ENCODE data around the gene RNF215.

The RNF215 gene
- 4.2 to 13.9 (median 8.6) reads per million in 9 experiments for total RNA-seq

DNA sequence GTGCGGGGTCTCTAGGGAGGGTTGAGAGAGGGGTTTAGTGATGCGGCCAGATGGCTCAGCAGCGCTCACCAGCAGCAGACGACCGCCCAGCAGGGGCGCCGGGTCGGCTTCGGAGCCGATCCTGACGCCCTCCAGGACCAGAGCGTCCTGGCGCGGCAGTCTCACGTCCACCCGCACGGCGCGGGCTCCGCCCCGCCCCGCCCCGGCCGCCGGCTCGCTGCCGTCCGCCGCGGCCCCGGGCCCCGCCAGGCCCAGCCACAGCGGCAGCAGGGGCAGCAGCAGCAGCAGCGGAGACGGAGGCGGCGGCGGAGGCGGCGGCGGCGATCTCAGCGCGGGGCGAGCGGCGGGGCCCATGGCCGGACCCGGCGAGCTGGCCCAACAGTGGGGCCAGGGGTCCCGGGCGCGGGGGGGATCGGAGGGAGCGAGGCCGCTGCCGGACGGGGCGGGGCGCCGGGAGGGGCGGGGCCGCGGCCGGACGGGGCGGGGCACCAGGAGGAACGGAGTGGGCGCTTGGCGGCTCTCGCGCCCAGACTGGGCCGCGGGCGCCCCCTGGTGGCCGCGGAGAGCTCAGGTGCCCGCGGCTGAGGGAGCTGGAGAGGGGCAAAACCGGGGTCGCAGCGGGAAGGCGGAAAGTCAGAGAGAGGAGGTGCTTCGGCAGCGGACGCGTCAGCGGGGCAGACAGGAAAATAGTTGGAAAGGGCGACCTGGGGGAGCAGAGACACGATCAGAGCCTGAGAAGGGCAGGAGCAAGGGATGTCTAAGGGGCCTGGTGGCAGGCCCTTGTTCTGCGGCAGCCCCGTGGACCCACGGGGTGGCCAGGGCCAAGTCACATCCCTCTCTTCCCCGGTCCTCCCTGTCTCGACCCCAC lies at the start of gene RNF215:
RNF215 (minus strand) TSS at position 452 of the 868 bp plus-strand sequence; CDS start at position 354, 98 bp downstream.
- DNase-seq (peak; percentile 67 to 77 (median 75)), ATAC-seq (replicated peaks) (peak; percentile 89)
- peaks cover 15 to 16% of the 10 kb centered on the region in 2 donors for H3K4me1 Mint-ChIP-seq (ENCODE audit: low read depth in 2 of 2)
- H3K4me3 Mint-ChIP-seq, result peak within 1 kb of the TSS; percentile 67 to 82
- H3K27me3 Mint-ChIP-seq, result peaks cover 0 to 8% of the 10 kb centered on the region in 2 donors
- H3K36me3 Mint-ChIP-seq (ENCODE audit: insufficient read depth), result peaks cover 4% of the 10 kb centered on the region
- H3K9me3 Mint-ChIP-seq, result no peaks in the 10 kb centered on the region
- peak within 1 kb of the TSS; percentile 62 to 67 for H3K27ac Mint-ChIP-seq

GRCh38 chr22:30436196-30436595 lies 49.0 kb upstream of the RNF215 start:
- DNase-seq (no peak), ATAC-seq (replicated peaks) (no peak)
- peak overlapping the region; percentile 98 to 99 for H3K27ac Mint-ChIP-seq
- peaks cover 35 to 41% of the 10 kb centered on the region in 2 donors for H3K27me3 Mint-ChIP-seq
- H3K4me1 Mint-ChIP-seq (ENCODE audit: low read depth in 2 of 2), result peaks cover 16 to 19% of the 10 kb centered on the region in 2 donors
- H3K4me3 Mint-ChIP-seq, result peak overlapping the region; percentile 76 to 78
- peaks cover 6 to 20% of the 10 kb centered on the region in 2 donors for H3K9me3 Mint-ChIP-seq
- H3K36me3 Mint-ChIP-seq (ENCODE audit: insufficient read depth), result peaks cover 33% of the 10 kb centered on the region

- peak overlapping the region; percentile 76 to 78 for H3K4me3 Mint-ChIP-seq
- peaks cover 30% of the 10 kb centered on the region for H3K36me3 Mint-ChIP-seq (ENCODE audit: insufficient read depth)
- DNase-seq, result peak; percentile 80 to 83 (median 81)
- H3K27ac Mint-ChIP-seq, result peak overlapping the region; percentile 98 to 99
- ATAC-seq (replicated peaks), result peak; percentile 93
- peaks cover 16 to 19% of the 10 kb centered on the region in 2 donors for H3K4me1 Mint-ChIP-seq (ENCODE audit: low read depth in 2 of 2)
- H3K27me3 Mint-ChIP-seq, result peaks cover 30 to 36% of the 10 kb centered on the region in 2 donors
- peaks cover 6 to 20% of the 10 kb centered on the region in 2 donors for H3K9me3 Mint-ChIP-seq
Measured at GRCh38 chr22:30435674-30436126, 48.5 kb upstream of the RNF215 start.

GRCh38 chr22:30434843-30435242 lies 47.6 kb upstream of the RNF215 start:
- ATAC-seq (replicated peaks), result no peak
- Mint-ChIP-seq H3K27ac (peak overlapping the region; percentile 98 to 99), H3K36me3 (ENCODE audit: insufficient read depth) (peaks cover 26% of the 10 kb centered on the region), H3K4me3 (peak overlapping the region; percentile 8 to 78), H3K27me3 (peaks cover 22 to 27% of the 10 kb centered on the region in 2 donors), H3K9me3 (peaks cover 6 to 20% of the 10 kb centered on the region in 2 donors), H3K4me1 (ENCODE audit: low read depth in 2 of 2) (peaks cover 16 to 19% of the 10 kb centered on the region in 2 donors)
- DNase-seq, result no peak

DNA sequence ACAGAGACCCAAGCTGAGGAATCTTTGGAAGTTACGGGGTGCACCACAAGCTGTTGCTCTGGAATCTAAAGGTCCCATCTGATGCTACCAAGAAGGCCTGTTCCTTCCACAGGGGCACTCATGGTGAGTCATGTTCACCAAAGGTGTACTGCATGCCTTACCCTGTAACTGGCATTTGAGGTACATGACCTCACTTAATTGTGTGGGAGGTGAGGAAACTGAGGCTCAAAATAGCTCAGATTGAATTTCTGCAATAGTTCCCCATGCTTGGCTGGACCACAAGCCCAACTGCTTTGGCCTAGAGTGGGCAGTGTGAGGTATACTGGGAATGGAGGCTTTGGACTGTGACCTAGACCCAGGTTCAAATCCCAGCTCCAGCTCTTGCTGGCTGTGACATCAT lies 46.6 kb upstream of the RNF215 start:
- peaks cover 16 to 19% of the 10 kb centered on the region in 2 donors for H3K4me1 Mint-ChIP-seq (ENCODE audit: low read depth in 2 of 2)
- no peak for DNase-seq
- peaks cover 30% of the 10 kb centered on the region for H3K36me3 Mint-ChIP-seq (ENCODE audit: insufficient read depth)
- no peak for ATAC-seq (replicated peaks)
- H3K27ac Mint-ChIP-seq, result peak overlapping the region in 1 of 2 donors; percentile 98
- peaks cover 6 to 20% of the 10 kb centered on the region in 2 donors for H3K9me3 Mint-ChIP-seq
- H3K27me3 Mint-ChIP-seq, result peaks cover 11 to 18% of the 10 kb centered on the region in 2 donors
- no peak overlapping the region for H3K4me3 Mint-ChIP-seq

DNA sequence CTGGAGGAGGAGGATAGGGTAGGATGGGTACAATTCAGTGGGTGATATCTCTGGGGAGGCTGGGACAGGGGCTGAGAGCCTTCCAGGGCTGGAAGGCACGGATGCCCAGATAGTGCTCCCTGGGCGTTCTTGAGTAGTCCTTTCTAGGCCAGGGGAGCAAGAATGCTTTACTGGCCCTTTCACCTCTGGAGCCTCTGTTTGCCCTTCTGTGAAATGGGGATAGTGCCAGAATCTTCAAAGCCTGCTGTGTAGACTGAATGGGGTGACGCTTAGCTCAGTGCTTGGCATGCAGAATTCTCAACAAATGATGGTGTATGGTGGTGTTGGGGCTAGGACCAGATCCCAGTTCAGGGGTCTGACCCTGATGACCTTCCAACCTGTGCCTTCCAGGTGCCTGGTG lies 46.0 kb upstream of the RNF215 start:
- DNase-seq (no peak), ATAC-seq (replicated peaks) (no peak)
- Mint-ChIP-seq H3K27me3 (peaks cover 6 to 13% of the 10 kb centered on the region in 2 donors), H3K4me3 (no peak overlapping the region), H3K36me3 (ENCODE audit: insufficient read depth) (peaks cover 31% of the 10 kb centered on the region), H3K9me3 (peaks cover 6 to 20% of the 10 kb centered on the region in 2 donors), H3K27ac (peak overlapping the region in 1 of 2 donors; percentile 32), H3K4me1 (ENCODE audit: low read depth in 2 of 2) (peaks cover 16 to 19% of the 10 kb centered on the region in 2 donors)

DNA sequence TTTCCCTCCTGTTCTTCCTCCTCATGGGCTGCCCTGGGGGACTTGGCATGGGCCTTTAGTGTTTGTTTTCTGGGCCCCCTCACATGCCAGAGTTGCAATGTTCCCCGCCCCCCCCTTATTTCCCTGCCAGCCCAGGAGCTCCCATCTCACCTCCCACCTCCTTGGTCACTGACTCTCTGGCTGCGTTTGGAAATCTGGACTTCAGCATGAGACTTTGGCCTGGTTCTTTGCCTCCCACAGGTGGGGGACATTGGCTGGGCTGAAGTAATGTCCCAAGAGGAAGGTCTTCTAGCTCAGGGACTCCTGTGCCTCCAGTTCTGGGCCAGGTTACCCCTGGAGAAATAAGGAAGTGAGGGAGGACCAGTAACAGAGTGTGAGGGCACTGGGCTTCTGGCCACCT lies 45.3 kb upstream of the RNF215 start:
- Mint-ChIP-seq H3K27ac (peak overlapping the region in 1 of 2 donors; percentile 32), H3K4me1 (ENCODE audit: low read depth in 2 of 2) (peaks cover 16 to 19% of the 10 kb centered on the region in 2 donors), H3K9me3 (peaks cover 6 to 20% of the 10 kb centered on the region in 2 donors), H3K36me3 (ENCODE audit: insufficient read depth) (peaks cover 29% of the 10 kb centered on the region), H3K27me3 (peaks cover 0 to 6% of the 10 kb centered on the region in 2 donors), H3K4me3 (no peak overlapping the region)
- DNase-seq (no peak), ATAC-seq (replicated peaks) (no peak)

GRCh38 chr22:30432096-30432495 lies 44.9 kb upstream of the RNF215 start:
- Mint-ChIP-seq H3K4me3 (no peak overlapping the region), H3K27me3 (peaks cover 0 to 1% of the 10 kb centered on the region in 2 donors), H3K9me3 (peaks cover 6 to 17% of the 10 kb centered on the region in 2 donors), H3K36me3 (ENCODE audit: insufficient read depth) (peaks cover 29% of the 10 kb centered on the region), H3K27ac (no peak overlapping the region), H3K4me1 (ENCODE audit: low read depth in 2 of 2) (peaks cover 19 to 20% of the 10 kb centered on the region in 2 donors)
- DNase-seq (no peak), ATAC-seq (replicated peaks) (no peak)

DNA sequence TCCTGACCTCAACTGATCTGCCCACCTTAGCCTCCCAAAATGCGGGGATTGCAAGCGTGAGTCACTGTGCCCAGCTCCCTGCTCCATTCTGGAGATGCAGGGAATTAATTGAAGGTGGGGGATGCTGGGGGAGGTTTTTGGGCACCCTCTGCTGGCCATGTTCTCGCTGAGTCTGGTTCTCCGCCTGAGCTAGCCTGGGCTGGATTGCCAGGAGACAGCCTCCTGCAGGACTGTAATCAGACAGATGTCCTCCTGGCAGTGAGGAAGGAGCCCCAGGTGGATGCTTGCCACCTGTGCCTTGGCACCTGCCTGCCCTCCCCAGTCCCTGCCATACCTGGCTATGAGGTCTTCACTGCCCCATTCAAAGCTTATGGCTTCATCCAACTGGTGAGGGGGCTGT lies 43.7 kb upstream of the RNF215 start:
- H3K4me1 Mint-ChIP-seq (ENCODE audit: low read depth in 2 of 2), result peaks cover 26 to 28% of the 10 kb centered on the region in 2 donors
- H3K4me3 Mint-ChIP-seq, result no peak overlapping the region
- H3K27me3 Mint-ChIP-seq, result no peaks in the 10 kb centered on the region
- ATAC-seq (replicated peaks) (no peak), DNase-seq (no peak)
- peaks cover 28% of the 10 kb centered on the region for H3K36me3 Mint-ChIP-seq (ENCODE audit: insufficient read depth)
- H3K9me3 Mint-ChIP-seq, result peaks cover 4 to 10% of the 10 kb centered on the region in 2 donors
- peak overlapping the region in 1 of 2 donors; percentile 72 for H3K27ac Mint-ChIP-seq

DNA sequence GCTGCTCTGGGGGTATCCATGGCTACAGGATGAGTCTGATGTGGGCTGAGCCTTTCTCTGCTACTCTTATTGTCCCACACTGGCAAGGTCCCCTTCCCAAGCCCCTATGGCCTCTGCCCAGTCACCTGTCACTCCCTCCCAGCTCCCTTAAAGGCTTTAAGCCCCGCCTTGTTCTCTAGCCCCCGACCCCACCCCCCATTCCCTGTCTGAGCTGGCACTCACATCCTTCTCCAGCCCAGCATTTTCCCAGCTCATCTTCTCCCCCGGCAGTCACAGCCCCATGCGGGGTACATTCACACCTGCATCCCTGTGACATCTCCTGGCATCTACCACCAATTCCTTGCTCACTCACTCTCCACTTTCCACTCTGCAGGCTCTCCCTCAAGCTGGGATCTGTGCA lies 42.7 kb upstream of the RNF215 start:
- peaks cover 25% of the 10 kb centered on the region for H3K36me3 Mint-ChIP-seq (ENCODE audit: insufficient read depth)
- H3K27ac Mint-ChIP-seq, result peak overlapping the region in 1 of 2 donors; percentile 16
- H3K27me3 Mint-ChIP-seq, result no peaks in the 10 kb centered on the region
- H3K4me1 Mint-ChIP-seq (ENCODE audit: low read depth in 2 of 2), result peaks cover 22 to 25% of the 10 kb centered on the region in 2 donors
- ATAC-seq (replicated peaks), result no peak
- H3K4me3 Mint-ChIP-seq, result no peak overlapping the region
- H3K9me3 Mint-ChIP-seq, result no peaks in the 10 kb centered on the region
- no peak for DNase-seq

GRCh38 chr22:30427871-30428270 lies 40.7 kb upstream of the RNF215 start:
- Mint-ChIP-seq H3K27me3 (no peaks in the 10 kb centered on the region), H3K27ac (peak overlapping the region; percentile 56 to 97), H3K4me3 (no peak overlapping the region), H3K36me3 (ENCODE audit: insufficient read depth) (peaks cover 31% of the 10 kb centered on the region), H3K9me3 (no peaks in the 10 kb centered on the region), H3K4me1 (ENCODE audit: low read depth in 2 of 2) (peaks cover 30% of the 10 kb centered on the region in 2 donors)
- DNase-seq, result no peak
- no peak for ATAC-seq (replicated peaks)

- H3K9me3 Mint-ChIP-seq, result no peaks in the 10 kb centered on the region
- peaks cover 37% of the 10 kb centered on the region for H3K36me3 Mint-ChIP-seq (ENCODE audit: insufficient read depth)
- no peaks in the 10 kb centered on the region for H3K27me3 Mint-ChIP-seq
- peak overlapping the region; percentile 97 for H3K27ac Mint-ChIP-seq
- H3K4me3 Mint-ChIP-seq, result peak overlapping the region; percentile 92 to 93
- DNase-seq, result peak; percentile 86 to 89 (median 88)
- H3K4me1 Mint-ChIP-seq (ENCODE audit: low read depth in 2 of 2), result peaks cover 41 to 42% of the 10 kb centered on the region in 2 donors
- ATAC-seq (replicated peaks), result peak; percentile 47
Measured at GRCh38 chr22:30426388-30427353, 39.5 kb upstream of the RNF215 start.
